HG02870 (cell line): Measurements from ENCODE around the gene MBNL3.
A peak's percentile ranks its signal among the peaks of the same experiment; 100 is the strongest.
"Not testable (repeated sequence)": the region's sequence is repeated elsewhere in the genome, so short reads cannot be mapped to it uniquely, and the experiment has no call there.

Source experiments
- ATAC-seq: cut with Tn5 transposase; IDR thresholded peaks from one replicate; pipeline ENCODE4 v1.9.1; 2021; ENCODE audit warnings: mild to moderate bottlenecking, moderate library complexity; ENCODE audit not compliant: unreplicated experiment

The MBNL3 gene

GRCh38 chrX:132480581-132481203, 8.1 kb downstream of the MBNL3 start:
- peak; percentile 87 for ATAC-seq

- no peak for ATAC-seq
Observed at GRCh38 chrX:132474544-132475248, 14.1 kb downstream of the MBNL3 start.

- no peak for ATAC-seq
Observed at GRCh38 chrX:132472397-132472796, 16.4 kb downstream of the MBNL3 start.

- no peak for ATAC-seq
Observed at GRCh38 chrX:132470831-132471230, 18.0 kb downstream of the MBNL3 start.

GRCh38 chrX:132470179-132470578, 18.7 kb downstream of the MBNL3 start:
- no peak for ATAC-seq

GRCh38 chrX:132468454-132468853, 20.4 kb downstream of the MBNL3 start:
- no peak for ATAC-seq

- ATAC-seq: no peak
Observed at GRCh38 chrX:132467989-132468388, 20.8 kb downstream of the MBNL3 start.

- no peak for ATAC-seq
Observed at GRCh38 chrX:132467026-132467425, 21.8 kb downstream of the MBNL3 start.

- no peak for ATAC-seq
Observed at GRCh38 chrX:132463411-132463810, 25.4 kb downstream of the MBNL3 start.

- no peak for ATAC-seq
Observed at GRCh38 chrX:132461886-132462285, 27.0 kb downstream of the MBNL3 start.

GRCh38 chrX:132452911-132453550, 35.8 kb downstream of the MBNL3 start:
- ATAC-seq: peak; percentile 76

- ATAC-seq: not testable (repeated sequence)
Observed at GRCh38 chrX:132445909-132446308, 42.9 kb downstream of the MBNL3 start.

GRCh38 chrX:132444936-132445335, 43.9 kb downstream of the MBNL3 start:
- no peak for ATAC-seq

GRCh38 chrX:132443196-132444135, 45.4 kb downstream of the MBNL3 start:
- no peak for ATAC-seq

GRCh38 chrX:132442691-132443090, 46.1 kb downstream of the MBNL3 start:
- ATAC-seq: no peak

GRCh38 chrX:132435222-132435621, 53.6 kb downstream of the MBNL3 start:
- ATAC-seq: no peak

- no peak for ATAC-seq
Observed at GRCh38 chrX:132433551-132433950, 55.3 kb downstream of the MBNL3 start.

- no peak for ATAC-seq
Observed at GRCh38 chrX:132433001-132433400, 55.8 kb downstream of the MBNL3 start.

- no peak for ATAC-seq
Observed at GRCh38 chrX:132428896-132429295, 59.9 kb downstream of the MBNL3 start.

GRCh38 chrX:132426695-132427281, 62.0 kb downstream of the MBNL3 start:
- peak; percentile 65 for ATAC-seq
